HG02610 (cell line): Measurements from ENCODE around the gene EVA1C.
"Not testable (repeated sequence)": the region's sequence is repeated elsewhere in the genome, so short reads cannot be mapped to it uniquely, and the experiment has no call there.

Source experiments
- ATAC-seq: cut with Tn5 transposase; IDR thresholded peaks from one replicate; pipeline ENCODE4 v1.9.1; 2021; ENCODE audit warnings: mild to moderate bottlenecking, moderate library complexity; ENCODE audit not compliant: unreplicated experiment

EVA1C gene

DNA sequence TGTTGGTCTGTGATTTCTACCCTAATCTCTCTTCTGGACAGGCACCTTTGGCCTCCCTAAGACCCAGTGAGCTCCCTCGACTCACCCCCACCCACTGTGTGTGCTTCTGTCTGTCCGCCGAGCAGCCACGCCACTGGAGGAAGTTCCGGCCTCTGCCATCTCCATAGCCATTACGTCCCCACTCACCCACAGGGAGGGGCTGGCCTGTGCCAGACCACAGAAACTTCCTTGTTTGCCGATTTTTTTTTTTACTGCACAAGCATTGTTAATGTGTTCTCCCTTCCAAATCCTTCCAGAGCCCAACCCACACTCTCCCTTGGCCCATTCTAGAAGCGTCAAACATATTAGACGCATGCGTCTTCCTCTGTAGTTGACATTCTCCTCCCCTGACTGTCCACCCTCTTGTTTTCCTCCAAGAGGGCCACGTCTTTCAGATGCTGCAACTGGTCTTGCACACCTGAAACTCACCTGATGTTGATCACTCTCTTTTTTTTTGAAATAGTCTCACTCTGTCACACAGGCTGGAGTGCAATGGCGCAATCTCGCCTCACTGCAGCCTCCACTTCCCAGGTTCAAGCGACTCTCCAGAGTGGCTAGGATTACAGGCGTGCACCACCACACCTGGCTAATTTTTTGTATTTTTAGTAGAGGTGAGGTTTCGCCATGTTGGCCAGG, 72.3 kb downstream of the EVA1C start:
- no peak for ATAC-seq

DNA sequence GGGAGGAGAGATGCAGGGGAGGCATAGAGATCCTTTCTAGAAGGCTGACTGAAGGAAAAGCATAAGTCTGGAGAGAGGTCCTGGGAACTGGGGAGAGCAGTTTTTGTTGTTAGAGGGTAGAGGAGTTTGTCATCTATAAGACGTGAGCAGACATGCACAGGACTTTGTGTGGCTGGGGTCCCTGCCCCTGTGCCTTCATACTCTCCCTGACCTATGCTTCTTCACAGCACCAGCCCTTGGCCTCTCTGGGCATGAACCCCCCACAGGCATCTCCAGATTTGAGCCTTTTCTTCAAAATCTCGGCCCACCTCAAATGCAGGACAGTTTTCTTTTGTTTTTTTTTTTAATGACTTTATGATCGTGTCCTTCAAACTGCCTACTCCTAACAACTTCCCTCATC, 79.9 kb downstream of the EVA1C start:
- ATAC-seq = no peak

DNA sequence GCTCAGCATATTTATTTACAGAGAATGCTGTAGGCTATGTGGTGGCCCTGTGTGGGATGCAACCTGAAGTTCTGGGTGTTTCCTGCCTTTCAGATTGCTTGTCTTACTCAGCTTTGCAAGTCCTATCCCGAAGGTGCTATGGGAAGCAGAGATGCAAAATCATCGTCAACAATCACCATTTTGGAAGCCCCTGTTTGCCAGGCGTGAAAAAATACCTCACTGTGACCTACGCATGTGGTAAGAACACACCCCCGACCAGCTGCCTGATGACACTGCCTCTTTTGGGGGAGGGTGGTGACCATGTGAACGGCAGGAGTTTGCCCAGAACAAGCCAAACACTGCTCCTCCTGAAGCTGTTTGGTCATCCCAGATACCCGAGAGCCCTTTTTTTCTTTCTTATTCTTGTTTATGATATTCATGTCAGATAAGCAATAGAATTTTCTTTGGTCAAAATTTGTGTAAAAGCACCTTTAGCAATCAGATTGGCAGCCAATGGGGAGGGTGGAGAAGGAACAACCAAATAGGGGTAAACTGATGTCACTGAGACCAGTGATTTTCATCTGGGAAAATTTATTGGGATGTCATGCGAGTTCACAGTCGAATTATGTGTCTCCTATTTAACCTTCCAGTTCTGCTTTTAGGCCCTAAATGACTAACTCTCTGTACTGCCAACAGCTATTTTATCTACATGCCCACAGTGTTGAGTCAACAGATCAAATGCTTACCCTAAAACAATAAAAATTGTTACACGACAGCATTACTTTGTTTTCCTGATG, 82.6 kb downstream of the EVA1C start:
- ATAC-seq = no peak

DNA sequence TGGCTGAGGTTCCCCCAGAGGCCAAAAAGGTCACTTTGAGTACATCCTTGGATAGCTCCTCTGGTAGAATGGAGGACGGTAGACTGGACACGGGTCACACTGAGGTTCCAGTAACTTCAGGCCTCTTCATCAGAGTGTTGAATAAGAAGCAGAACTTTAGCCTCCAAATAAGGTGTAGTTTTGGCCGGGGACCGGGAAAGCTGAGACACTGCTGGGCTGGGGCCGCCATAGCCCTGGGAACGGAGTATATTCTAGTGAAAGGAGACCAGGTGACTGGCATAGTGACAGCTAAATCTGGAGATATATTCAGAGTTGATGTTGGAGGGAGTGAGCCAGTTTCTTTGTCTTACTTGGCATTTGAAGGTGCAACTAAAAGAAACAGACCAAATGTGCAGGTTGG, 84.1 kb downstream of the EVA1C start:
- no peak for ATAC-seq

DNA sequence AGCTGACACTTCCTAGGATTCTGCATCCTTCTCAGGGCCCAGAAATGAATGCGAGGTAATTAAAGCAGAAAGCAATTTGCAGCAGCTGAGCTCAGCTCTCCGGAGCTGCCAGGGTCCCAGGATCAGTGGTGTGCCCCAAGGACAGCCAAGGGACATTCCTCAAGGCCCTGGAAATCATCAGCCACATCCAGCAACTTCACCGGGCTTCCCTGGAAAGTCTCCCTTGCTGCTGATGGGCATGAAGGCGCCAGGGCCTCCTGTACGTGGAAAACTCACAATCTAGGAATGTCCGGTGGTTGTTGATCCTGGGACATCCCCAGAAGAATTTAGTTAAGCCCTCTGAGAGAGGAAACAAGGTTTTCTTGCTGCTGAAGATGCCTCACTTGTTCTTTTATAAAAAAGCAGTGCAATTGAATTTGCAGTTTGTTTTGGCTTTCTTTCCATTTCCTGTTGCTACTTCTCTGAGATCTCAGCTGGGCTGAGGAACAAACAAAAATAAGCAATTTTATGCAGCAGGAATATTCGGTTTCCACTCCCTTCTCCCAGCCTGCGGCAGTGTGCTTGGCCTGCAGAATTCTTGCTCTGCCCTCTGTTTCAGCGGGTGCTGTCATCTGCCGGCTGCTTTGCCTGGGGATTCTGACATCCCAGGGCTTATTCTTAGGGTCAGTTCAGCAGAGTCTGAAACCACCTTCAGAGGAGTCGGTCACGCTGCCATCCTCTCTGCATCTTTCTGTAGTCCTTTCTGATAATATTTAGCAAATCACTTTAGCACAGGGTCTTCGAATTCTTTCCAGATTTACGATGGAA, 86.9 kb downstream of the EVA1C start:
- ATAC-seq = no peak

DNA sequence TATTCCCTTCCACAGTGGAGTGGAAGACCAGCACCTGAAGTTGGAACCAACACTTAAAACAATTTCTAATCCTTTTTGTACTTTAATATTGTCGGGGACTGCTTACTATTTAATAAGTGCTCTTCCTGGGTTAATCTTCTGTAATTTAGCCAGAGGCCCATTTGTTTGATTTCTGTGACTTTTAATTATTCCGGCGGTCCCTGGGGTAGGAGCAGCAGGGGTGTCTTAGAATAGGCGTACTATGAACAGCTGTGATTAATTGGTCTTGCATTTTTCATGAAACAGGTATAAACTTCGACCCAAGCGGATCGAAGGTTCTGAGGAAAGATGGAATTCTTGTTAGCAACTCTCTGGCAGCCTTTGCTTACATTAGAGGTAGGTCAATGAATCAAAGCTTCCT, 91.1 kb downstream of the EVA1C start:
- not testable (repeated sequence) for ATAC-seq

DNA sequence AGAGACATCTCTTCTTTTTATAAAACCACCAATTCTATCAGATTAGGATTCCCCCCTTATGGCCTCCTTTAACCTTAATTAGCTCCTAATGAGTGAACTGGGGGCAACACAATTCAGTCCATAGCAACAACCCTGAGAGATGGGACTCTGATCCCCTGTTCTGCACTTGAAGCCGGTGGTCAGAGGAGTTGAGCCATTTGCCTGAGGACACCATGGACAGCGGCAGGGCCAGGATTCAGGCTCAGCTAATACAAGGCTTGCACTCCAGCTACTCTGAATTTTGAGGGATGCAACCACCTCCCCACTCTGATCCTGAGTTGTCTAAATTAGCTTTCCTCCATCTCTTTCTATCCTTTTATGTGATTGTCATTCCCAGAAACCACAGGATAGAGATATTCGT, 93.3 kb downstream of the EVA1C start:
- not testable (repeated sequence) for ATAC-seq

DNA sequence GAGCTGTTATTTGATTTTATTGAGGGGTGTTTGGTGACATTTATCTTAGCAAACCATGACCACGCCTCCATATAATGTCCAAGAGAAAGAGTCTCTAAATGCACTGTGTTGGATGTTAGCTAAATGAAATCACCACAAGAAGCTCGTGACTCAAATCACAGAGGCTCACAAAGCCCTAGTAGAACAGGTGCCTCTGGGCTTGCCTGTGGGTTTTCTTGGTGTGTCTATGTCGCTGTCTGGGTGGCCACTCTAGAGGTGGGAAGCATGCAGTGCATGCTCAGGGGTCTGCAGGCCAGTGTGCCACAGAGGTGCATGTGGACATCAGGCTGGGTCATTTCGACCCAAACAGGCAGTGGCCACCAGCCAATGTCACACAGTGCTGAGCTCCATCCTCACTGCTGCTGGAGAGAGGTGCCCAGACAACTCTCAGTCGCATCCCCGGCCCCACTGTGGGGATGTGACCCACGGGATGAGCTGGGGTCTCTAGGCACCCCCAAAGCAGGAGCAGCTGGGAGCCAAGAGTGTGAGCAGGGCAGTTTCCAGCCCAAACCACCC, 94.0 kb downstream of the EVA1C start:
- not testable (repeated sequence) for ATAC-seq

DNA sequence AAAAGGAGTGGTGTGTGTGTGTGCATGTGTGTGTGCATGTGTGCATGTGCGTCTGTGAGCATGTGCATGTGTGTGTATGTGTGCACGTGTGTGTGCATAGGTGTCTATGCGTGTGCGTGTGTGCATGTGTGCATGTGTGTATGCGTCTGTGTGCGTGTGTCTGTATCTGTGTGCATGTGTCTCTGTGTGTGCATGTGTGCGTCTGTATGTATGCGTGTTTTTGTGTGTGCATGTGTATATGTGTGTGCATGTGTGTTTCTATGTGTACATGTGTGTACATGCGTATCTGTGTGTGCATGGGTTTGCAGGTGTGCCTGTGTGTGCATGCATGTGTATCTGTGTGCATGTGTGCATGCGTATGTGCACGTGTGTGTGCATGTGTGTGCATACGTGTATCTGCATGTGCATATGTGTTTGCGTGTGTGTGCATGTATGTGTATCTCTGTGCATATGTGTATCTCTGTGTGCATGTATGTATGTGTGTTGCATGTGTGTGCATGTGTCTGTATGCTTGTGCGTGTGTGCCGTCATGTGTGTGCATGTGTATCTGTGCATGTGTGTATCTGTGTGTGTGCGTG, 94.9 kb downstream of the EVA1C start:
- no peak for ATAC-seq

DNA sequence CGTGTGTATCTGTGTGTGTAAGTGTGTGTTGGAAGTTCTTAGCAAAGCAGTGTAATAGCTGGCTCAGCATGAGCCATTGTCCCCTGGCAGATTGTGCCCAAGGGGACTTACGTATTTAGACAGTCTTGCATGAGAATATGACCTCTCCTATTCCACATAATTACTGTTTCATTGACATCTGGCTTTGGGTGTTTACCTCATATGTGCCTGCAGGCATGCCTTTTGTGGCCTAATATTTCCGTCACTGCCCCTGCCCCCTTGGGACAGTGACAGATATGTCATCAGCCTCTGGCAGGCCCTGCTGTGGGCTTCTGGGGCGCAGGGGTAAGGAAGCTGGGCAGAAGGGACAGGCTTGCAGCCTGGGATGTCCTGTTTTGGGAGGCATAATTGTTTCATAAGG, 95.5 kb downstream of the EVA1C start:
- not testable (repeated sequence) for ATAC-seq

DNA sequence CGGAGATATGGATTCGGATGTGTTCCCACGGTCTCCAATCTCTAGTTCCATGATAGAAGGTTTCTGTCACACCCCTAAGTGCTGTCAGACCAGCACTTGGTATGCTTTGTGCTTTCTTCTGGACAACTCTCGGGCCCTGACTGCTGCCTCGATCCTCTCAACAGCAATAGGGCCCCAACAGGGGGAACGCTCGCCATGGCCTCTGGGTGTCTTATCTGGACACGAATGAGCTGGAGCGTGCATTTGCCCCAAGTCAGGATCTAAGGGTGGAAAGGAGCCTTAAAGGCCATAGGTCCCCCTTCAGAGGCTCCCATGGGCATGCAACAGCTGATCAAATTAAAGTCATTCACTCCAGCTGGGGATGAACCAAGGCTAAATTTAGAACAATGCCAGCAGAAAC, 96.1 kb downstream of the EVA1C start:
- no peak for ATAC-seq

DNA sequence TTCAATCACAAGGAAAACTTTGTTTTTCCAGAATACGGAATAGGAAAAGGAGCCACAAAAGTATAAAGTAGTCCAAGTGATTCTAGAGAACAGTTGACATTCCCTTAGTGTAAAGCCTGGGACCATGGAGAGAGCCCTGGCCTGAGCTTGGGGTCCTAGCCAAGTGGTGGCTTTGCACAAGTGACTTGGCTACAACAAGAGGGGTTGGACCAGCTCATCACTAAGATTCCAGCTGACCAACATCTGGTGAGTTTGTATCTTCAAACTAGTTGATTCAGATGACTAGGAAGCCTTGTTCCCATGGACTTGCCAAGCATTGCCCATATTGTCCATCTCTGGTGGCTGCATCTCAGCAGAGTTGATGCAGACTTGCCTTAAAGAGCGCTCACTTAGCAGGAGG, 96.5 kb downstream of the EVA1C start:
- ATAC-seq = not testable (repeated sequence)

DNA sequence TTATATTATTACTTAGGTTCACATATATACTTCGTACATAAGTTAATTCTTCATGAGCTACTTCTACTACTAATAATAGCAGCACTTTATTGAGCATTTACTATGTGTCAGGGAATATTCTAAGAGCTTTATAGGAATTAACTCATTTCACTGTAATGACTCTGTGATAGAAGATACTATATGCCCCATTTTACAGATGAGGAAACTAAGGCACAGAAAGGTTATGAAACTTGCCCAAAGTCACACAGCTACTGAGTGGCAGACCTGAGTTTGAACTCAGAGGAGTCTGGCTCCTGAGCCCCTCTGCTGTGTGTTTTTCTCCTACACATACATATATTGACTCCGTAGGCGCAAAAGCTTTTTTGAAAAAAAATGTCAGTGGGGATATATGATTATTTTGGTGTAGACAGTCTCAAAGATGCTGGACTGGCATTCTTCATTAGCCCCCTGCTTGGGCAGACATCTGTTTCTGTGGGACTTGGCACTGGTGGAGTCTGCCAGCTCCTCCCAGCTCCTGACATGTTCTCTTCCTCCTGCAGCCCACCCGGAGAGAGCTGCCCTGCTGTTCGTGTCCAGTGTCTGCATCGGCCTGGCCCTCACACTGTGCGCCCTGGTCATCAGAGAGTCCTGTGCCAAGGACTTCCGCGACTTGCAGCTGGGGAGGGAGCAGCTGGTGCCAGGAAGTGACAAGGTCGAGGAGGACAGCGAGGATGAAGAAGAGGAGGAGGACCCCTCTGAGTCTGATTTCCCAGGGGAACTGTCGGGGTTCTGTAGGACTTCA, 102.0 kb downstream of the EVA1C start:
- no peak for ATAC-seq

DNA sequence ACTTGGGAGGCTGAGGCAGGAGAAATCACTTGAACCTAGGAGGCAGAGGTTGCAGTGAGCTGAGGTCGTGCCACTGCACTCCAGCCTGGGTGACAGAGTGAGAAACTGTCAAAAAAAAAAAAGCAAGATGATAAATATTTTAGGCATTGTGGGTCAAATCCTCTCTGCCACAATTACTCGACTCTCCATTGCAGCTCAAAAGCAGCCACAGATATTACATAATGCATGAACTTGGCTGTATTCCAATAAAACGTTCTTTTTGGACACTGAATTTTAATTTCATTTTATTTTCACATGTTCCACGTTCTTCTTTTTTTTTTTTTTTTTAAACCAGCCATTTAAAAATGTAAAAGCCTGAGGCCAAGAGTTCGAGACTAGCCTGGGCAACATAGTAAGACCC, 103.4 kb downstream of the EVA1C start:
- no peak for ATAC-seq

DNA sequence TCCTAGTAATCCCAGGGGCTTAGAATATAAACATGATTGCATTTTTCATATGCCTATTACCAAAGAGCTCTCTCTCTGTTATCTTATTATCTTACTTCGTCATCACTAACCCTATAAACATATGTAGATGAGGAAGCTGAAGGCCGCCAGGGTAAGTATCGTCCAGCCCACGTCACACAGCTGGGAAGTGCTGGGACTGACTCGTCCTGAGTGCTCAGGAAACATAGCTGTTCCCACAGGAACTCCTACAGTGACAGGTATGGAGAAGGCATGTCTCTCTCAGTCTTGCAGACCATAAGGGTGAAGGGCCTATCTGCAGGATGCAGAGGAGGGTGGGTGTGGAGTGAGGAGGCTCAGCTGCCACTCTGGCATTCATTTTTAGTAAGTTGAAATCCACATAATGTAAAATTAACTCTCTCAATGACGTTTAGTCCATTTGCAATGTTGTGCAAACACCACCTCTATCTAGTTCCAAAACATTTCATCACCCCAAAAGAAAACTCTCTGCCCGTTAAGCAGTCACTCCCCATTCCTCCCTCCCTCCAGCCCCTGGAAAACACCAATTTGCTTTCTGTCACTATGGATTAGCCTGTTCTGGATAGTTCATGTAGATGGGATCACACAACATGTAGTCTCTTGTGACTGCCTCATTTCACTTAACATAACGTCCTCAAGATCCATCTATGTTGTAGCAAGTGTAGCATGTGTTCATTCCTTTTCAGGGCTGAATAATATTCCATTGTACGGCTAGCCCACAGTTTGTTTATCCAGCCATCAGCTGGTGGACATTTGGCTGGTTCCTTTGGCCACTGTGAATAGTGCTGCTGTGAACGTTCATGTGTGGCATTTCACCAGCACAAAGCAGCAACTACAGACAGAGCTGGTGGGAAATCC, 104.5 kb downstream of the EVA1C start:
- no peak for ATAC-seq

DNA sequence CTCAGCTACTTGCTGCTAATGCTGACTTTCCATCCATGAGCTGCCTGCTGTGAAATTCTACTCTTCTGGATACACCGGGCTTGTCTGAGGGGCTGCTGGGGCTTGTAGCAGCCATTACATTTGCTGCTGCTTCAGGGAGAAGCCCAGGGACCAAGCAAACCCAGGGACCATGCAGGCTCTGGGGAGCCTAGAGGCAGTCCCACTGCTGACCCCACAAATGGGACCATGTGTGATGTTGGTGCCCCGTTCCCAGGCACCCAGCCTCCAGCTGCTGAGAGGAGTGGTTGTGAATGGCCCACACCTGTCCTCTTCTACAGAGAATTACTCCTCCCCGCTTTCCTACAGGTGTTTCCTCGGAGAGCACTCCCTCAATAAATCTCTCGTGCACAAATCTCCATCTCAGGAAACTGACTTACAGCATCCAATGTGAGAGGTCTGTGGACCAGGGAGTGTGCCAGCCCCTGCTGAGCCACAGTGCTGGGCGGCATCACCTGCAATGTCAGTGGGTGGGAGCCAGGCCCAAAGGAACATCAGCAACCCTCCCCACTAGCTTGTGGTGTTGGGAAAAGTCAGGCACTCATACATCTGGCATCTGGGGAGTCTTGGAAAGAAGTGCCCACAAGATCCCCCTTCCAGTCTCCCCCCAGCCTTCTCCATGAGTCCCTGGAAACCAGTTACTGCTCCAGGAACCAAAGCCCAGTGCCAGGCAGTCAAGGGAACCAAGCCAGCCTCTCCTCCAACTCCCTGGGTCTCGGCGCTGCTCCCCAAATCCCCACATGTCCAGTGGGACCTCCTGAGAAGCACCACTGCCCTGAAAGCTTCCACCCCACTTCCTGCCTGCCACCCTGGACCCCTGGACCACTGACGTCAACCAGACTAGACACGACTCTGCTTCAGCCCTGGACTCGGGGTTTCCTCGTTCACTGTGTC, 107.7 kb downstream of the EVA1C start:
- ATAC-seq = no peak

DNA sequence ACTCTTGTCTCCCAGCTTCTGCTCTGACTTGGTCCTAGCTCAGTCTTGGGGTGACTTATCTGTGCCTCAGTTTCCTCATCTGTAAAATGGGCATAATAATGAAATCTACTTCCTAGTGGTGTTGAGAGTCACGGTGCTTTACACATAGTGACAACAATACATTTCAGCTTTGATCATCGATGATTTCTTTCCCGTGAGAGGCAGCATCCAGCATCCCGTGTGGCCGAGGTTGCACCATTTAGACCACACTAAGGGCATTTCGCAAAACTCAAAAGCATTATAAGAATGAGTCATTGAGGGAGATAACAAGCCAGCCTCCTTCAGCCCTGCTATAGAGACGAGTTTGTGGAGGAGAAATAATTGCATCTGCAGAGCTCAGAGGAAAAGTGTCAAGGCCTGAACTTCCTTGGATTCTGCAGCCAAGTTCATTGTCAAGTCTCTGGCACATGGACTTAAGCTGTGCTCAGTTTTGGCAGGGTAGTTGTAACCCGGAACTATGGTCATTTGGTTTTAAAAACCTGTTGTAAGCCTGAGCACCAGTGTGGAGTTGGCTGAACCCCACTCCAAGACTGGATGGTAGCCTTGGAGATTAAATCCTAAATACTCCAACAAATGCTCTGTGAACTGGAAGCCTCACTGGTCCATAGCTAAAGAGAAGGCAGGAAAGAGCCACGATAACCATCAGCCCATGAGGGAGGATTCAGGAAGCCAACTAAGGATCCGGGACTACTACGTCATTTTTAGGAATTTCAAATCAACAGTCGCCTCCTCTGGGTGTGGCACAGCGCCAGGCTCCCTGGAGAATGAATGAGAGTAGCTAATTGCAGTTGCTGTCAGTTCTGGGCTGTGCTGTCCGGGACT, 108.6 kb downstream of the EVA1C start:
- no peak for ATAC-seq
